ENCODE results near the gene NELL2.
A peak's percentile ranks its signal among the peaks of the same experiment; 100 is the strongest.

The NELL2 gene

DNA sequence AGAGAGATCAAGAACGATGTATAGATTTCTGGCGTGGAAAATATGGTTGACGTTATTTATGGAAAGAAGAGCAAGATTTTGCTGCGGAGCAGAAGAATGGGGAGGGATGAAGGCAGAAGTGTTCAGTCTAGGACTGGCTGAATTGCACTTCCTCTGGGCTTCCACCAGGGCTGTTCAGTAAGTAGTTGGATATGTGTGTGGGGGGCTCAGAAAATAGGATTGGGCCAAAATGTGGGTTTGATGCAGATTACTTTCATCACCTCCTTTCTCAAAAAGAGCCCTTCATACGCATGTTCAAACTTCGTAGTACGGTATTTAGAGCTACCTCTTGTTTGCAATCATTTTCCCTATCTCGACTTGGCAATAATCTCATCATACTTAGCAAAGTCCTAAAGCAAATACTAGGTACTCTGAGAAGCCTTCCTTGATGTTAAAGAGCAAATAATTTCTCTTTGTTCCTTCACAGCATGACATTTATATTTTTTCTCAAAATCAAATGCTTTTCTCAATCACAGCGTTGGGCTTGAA lies 349.4 kb downstream of the NELL2 start:
- no peak for DNase-seq

DNA sequence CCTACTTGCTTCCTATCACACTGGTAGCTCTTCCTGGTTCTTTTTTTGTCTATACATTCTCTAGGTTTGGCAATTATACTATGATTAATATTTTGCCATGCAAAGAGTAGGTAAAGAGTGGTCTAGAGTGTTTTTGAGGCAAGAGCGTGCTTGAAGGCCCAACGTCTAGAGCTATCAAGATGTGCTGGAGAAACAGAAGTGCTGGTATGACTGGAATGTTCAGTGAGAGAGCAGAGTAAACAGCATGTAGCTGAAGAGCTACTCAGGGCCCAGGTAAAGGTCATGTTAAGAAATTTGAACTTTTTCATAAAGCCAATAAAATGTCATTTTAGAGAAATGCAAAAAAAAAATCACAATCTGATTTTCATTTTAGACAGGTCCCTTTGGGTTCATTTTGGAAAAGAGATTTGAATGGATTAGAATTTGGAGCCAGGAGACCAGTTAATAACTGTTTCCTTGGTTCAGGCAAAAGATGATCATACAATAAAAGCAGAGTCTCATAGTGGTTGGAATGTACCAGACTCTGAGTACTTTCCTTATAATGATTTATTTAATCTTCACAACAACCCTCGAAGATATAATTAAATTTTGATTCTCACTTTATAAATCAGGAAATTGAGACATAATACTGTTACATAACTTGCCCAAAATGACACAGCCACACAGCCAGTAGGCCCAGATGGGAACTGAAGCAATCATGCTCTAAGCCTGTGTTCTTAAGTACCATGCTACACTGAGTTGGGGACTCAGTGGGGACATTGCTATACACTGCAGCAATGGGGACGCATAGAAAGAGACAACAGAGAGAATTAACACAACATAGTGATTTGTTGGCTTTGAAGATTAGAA lies 350.1 kb downstream of the NELL2 start:
- no peak for DNase-seq

DNA sequence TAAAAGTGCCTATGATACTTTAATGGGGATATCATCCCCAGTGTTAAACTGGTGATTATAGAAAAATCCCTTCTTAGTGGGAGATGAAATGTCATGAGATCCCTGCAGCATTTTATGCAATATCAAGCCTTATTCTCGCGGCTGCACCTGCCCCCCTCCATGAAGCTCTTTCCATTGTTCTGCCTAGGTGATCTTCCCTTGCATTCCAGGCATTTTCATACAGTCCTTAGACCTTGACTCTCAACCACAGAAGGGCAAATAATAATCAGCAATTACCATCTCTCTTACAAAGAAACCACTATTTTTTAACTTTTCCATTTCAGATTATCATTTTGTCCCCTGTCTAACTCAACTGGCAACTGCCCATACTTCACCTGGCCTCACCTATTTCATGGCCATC lies 352.3 kb downstream of the NELL2 start:
- DNase-seq, result no peak

DNA sequence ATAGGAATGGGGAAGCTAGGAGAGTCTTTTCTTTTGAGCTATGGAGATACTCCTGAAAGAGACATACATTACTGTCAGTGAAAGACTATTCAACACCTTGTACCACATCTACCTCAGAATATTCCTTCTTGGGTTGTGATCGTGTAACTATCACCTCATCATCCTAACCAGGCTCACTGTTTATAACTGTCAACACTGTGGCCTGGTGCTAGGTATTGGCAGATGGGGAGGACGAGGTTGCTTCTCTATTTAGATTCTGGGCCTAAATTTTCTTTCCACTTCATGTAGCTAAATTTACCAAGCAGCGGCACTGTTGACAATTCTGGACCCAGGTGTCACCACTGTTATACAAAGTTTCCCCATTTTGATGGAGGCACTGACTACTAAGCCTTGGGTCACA lies 354.4 kb downstream of the NELL2 start:
- DNase-seq, result no peak

DNA sequence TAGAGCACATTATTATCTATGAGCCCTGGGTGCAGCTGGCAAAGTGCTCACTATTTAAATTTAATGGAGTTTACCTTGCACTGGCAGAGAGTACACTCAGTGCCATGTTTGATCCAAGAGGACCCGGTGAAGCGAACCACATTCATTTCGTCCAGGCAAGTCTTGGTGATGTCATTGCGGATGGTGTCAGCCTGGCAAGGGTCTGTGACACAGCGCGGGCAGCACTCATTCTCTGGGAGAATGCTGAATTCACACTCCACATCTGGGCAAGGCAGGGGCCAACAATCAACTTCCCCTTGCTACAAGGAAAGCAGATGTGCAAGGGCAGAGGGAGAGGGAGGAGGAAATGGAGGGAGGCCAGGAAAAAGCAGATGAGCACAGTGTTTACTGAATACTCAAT lies 356.2 kb downstream of the NELL2 start:
- no peak for DNase-seq

DNA sequence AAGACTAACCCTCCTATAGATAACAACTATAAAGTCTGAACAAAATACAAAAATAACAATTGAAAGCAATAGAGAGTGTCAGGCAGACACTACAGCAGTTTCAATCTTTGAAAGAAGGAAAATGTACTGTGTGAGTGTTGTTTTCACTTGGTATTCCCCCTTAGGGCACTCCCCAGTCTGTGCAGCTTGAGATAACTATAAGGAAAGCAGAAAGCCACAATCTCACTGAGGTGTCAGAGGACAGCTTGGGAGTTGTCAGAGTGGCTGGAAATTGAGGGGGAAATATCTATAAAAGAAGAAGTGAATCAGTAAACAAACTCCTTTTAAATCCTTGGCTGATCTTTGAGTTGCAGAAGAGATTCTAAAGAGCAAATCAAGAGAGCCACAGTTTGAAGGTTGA lies 364.8 kb downstream of the NELL2 start:
- no peak for DNase-seq

DNA sequence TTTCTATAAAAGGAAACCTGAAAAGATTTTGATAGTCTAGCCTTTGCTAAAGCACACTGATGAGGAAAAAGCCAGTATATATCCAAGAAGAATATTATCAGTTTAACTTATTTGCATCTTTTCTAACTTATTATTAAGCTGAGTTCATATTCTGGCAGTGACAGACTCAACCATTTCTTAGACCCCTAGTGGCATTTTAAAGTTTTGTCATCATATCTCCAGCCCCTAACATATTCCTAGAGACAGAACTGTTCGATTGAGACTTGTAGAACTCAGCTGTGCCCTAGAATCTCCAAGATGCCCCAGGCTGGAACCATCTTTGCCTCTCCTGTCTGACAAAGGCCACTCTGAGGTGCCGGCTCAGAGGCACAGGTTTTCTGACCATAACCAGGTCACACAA lies 365.6 kb downstream of the NELL2 start:
- no peak for DNase-seq

DNA sequence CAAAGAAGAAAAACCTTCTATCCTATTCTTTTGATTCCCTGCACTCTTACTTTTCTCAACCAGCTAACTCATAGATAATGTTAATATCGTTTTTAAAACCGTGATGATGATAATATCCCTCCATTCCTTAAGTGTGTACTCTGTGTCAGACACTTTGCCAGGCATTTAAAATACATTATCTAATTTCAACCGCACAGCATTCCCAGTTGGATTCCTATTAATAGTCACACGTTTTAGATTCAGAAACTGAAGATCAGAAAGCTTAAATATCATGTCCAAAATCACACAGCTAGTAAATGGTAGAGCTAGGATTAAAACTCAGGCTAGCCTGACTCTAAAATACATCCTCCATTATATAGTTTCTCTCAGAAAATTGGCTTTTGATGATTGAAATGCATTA lies 366.0 kb downstream of the NELL2 start:
- DNase-seq, result no peak

DNA sequence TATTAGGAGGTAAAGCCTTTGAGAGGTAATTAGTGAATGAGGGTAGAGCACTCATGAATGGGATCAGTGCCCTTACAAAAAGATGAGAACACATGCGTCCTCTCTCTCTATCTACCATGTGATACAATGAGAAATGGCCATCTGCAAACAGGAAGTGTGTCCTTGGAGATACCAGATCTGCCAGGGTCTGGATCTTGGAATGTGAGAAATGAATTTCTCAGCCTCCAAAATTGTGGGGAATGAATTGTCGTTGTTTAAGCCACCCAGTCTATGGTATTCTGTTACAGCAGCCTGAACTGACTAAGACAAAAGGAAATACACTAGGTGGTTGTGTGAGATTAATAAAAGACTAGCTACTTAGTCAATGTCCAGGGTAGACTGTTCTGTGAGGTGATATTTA lies 366.6 kb downstream of the NELL2 start:
- DNase-seq, result no peak

DNA sequence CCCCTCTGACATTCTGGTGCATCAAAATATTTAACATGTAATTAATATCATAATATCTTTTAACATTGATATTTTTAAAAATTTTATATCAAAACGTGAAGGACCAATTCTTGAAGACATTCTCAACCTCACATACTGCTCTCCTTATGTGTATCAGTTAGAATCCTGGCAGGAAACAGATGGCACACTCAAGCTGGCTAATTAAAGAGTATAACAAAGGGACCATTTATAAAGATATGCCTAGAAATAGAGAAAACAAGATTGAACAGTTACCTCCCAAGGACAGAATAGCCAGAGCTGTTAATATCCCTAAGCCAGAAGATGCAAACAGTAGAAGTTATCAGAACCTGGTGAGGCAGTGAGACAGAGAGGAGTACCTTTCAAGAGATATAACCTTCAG lies 368.7 kb downstream of the NELL2 start:
- peak in 1 of 14 donors; percentile 34 for DNase-seq

DNA sequence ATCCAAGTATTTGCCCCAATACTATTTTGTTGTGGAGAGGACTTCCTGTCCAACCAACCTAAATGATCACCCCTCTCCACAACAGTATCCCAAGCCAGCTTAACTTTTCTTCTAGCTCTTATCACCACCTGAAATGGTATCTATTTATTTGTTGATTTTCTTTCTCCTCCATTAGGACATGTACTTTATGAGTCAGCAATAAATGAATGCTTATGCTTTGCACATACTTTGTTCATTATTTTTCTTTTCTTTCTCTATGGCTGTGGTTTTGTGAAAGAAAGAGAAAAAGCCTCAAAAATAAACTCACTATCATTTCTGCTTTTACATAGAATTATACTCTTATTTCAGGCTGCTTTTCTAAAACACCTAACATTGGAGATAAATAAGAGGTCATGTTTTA lies 371.3 kb downstream of the NELL2 start:
- DNase-seq, result no peak

DNA sequence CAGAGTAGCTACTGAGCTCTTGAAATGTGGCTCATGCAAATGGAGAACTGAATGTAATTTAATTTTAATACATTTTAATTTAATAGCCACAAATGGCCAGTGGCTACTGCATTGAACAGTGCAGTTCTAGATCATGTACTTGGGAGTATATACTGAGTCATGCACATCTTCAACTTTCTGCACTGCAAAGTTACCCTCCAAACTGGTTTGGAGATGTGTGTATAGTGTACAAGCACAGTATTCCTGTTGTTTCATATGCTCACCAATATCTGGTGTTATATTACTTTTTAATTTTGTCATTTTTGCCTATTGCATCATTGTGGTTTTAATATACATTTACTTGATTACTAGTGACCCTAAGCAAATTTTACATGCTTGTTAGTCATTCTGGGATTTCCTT lies 372.8 kb downstream of the NELL2 start:
- DNase-seq, result no peak

DNA sequence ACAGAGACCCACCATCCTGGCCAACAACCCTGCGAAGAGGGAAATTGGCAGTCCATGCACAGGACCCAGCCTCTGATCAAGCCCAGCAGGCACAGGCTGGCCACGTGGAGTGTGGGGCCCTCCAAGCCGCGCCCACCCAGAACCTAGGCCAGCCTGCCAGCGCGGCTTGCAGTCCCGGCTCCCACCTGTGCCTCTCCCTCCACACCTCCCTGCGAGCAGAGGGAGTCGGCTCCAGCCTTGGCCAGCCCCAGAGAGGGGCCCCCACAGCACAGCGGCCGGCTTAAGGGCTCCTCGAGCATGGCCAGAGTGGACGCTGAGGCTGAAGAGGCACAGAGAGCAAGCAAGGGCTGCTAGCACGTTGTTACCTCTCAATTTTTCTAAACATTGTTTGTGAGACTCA lies 373.4 kb downstream of the NELL2 start:
- no peak for DNase-seq

DNA sequence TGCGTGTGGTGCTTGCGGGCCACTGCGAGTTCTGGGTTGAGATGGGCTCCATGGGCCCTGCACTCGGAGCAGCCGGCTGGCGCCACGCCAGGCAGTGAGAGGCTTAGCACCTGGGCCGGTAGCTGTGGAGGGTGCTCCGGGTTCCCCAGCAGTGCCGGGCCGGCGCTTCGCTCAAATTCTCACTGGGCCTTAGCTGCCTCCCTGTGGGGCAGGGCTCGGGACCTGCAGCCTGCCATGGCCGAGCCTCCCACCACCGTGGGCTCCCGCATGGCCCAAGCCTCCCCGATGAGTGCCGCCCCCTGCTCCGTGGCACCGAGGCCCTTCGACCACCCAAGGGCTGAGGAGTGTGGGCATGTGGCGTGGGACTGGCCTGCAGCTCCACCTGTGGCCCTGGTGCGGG lies 375.7 kb downstream of the NELL2 start:
- DNase-seq, result no peak

DNA sequence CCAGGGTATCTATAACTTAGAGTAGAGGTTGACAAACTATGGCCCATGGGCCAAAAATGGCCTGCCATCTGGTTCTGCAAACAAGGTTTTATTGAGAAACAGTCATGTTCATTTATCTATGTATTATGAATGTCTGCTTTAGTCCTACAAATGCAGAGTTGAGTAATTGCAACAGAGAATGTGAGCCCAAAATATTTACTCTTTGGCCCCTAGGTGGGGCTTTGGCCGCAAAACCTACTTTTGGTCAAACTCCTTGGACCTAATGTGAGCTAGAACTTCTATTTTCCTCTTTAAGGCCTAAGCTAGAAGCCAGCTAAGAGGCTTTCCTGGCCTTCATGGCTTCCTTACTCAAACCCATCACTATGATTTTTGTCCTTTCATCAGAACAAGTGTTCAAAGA lies 379.1 kb downstream of the NELL2 start:
- DNase-seq, result no peak

DNA sequence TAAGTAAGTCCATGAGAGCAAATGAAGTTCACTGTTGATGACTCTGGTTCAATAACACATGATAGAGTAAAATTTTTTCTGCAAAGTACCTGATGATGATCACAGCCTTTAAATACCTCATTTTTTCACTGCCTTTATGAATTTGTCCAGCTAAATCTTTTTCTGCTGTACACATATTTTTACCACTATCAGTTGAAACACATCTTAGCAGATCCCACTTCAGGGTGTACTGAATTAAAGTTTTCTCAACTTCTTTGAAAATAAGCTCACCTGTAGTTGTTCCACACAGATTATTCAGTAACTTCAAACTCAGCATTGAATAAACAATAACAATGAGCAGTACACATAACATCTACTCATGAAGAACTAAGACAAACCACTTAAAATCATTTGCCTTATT lies 385.9 kb downstream of the NELL2 start:
- DNase-seq, result no peak

DNA sequence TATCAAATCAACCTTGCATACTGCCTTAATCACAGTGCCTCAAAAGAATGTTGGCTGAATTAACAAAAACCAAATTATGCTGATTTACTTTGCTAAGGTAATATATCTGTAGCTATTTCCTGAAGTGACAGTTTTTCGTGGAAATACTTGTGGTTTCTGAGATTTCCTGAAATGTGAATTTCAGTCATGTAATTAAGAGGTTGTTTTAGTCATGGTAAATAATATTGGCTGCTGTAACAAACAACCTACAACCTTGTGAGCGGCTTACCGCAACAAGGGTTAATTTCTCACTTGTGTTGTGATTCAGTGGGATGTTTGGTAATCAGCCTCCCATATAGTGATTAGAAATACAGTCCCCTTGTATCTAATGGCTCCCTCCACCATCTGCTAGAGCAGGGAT lies 387.9 kb downstream of the NELL2 start:
- DNase-seq, result no peak

DNA sequence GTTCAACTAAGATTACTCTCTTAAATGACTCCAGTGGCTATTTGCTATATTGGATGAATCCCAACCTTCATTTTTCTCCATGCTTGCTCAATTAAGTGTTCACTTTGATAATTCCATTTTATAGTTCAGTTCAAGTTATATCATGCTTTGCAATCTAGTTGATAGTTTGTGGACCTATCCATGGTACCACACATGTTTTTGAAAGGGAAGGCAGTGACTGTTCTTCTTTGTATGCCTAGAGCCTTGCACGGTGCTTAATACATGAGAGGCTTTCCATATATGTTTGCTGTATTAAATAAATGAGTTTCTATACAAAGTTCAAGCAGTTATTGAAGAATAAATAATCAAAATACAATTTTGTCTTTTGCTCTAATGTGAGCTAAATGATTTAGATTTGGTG lies 391.3 kb downstream of the NELL2 start:
- no peak for DNase-seq

DNA sequence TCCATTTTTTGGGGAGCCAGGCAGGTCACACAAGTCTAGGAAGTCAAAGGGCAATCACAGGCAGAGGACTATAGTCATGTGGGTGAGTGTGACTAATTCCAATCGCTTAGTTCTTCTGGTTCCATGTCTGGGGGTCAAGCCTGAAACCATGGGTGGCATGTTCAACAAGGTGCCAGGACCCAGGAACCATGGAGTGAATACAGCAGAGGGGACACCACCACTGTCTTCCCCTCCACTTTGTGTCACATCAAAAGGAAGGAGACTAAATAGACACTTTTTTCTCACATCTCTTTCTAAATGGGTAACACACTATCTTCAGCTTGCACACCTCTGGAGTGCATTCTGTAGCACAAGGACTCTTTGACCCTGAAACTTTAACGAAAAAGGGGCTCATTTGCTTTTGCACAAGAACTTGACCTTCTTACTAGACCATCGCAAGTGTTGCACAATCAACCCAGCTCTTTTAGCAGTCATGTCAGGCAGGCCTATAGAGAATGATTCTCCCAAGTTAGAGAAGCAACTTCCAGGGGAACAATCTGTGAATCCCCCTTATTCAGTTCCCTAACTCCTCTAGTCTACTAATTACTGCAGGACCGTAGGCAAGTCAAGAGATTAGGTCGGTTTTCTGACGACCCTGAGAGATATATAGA lies 398.7 kb downstream of the NELL2 start:
- no peak for DNase-seq

DNA sequence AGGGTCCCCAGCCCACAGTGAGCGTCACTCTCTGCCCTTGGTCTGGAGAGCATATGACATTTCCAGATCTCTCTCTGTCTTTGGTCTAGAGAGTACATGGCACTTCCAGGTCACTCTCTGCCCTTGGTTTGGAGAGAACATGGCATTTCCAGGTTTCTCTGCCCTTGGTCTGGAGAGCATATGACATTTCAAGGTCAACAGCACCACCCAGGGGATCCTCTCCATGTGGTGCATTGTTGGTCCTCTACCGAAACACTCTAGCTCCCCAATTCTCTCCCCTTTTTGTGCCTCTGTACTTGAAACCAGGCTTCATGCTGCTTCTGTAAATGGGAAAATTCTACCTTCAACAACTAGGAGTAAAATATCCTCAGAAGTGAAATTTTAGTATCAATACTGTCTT lies 399.4 kb downstream of the NELL2 start:
- DNase-seq, result no peak

DNA sequence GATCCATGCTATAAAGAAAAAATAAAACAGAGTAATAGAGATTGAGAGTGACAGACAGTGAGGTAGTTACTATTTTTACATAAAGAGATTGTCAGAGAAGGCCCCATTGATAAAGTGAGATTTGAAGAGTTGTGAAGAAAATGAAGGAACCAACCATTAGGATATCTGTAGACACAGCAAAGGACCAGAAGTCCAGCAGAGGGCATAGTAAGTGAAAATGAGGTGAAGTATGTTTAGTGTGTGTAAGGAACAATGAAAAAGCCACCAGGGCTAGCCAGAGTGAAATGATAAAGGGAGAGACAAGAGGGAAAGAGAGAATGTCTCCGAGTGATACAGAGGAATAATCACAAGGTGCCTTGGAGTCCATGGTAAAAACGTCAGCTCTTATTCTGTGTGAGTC lies 411.0 kb downstream of the NELL2 start:
- DNase-seq, result no peak

DNA sequence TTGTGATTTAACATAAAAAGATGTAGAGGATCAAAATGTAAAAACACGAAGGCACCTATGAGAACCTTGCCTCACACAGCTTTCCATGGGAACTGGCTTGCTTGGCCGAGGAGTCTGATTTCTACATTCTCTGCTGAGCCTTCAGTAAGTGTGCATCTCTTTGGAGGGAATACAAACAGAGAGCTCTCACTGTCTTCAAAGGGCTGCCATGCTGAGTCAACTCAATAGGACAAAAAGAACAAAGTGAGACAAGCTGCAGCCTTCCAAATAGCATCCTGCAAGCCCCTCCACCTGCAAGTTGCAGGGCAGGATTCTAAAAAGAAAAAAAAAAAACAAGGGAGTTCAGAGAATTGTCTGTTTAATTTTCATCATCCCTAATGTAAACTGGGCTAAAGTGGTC lies 411.9 kb downstream of the NELL2 start:
- no peak for DNase-seq

DNA sequence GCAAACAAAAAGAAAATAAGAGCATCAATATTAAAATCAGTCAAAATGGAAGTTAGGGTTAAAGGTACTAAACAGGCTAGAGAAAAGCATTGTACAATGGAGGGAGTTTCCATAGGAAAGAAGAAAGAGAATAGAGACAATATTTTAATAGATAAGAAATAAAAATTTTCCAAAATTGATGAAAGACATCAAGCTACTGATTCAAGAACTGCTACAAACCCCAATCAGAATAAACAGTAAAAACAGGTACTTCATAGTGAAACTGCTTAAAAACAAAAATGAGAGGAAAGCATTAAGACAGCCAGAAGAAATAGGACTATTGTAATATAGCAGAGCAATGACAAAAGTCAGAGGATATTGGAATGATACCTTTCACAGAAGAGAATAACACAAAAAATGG lies 413.4 kb downstream of the NELL2 start:
- no peak for DNase-seq

DNA sequence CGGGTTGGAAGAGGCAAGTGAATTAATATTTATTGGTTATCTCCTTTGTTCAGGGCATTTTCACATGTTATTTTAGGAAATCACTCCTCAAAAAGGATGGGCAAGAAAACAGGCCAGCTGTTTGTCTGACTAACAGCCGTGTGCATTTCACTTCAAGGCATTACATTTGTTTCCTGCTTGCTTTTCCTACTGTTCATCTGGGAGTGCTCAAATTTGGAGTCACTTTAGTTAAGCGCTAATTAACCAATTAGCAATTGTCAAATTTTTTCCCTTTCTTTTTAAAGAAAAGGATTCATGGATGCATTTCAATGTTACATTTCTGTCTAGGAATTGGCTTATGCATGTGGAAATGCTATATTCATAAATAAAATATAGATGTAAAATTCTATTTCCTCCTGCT lies 415.9 kb downstream of the NELL2 start:
- DNase-seq, result no peak

All from C1 segment of cervical spinal cord (tissue), 14 donors.